HepG2 (cell line): ENCODE data around the gene PHB1. TPM values are rescaled to one million over a fixed set of nuclear protein-coding genes. Genes with fewer than 3 reads are reported as not detected.
A peak's percentile ranks its signal among the peaks of the same experiment; 100 is the strongest.

Experiments
- ATAC-seq: fragments of 200-7000 bp; cut with Tn5 transposase; 3 replicates; pipeline ENCODE4 v1.9.1; 2020; ENCODE audit warnings: mild to moderate bottlenecking, moderate library complexity
- BruUV-seq: library from RNA; stranded (reverse); fragments of 400-500 nt; replicated peaks from 2 replicates; lab custom pipeline; 2021; lab: Mats Ljungman, UMichigan
- CTCF ChIA-PET: fragments of 300-600 bp; formaldehyde crosslinking; extraction: SDS; loops from one replicate; lab custom pipeline; 2021; ENCODE audit warnings: low total read pairs, inconsistent platforms, low intra/inter-chr PET ratio; lab: Yijun Ruan, JAX
- POLR2A ChIA-PET: fragments of 350-600 bp; sonication (Branson Sonifier 250); formaldehyde crosslinking; loops from one replicate; lab custom pipeline; 2020; ENCODE audit warnings: antibody characterized with exemption, inconsistent platforms; lab: Yijun Ruan, JAX
- DNase-seq: peaks from one replicate; pipeline ENCODE4 v3.0.0-alpha.2; 2015; ENCODE audit warnings: low spot score
- FAIRE-seq: peaks from 3 replicates; lab custom pipeline; 2011; peaks lifted over from hg19 to GRCh38; lab: Jason Lieb, UNC
- H2AFZ ChIP-seq: one replicate; pipeline ENCODE4 v1.6.1; 2011; ENCODE audit warnings: low read length, inconsistent platforms
- H3K27ac ChIP-seq: fragments of 300-600 bp; 3 replicates; pipeline ENCODE4 v1.8.0; 2011; ENCODE audit warnings: mixed run types, mild to moderate bottlenecking, mixed read lengths, low read length, inconsistent platforms; ENCODE audit not compliant: insufficient read depth; ENCODE audit errors: extremely low read length
- H3K27me3 ChIP-seq, 2 experiments: fragments of 200-600 bp in 1 of 2; 2 replicates in 1 of 2; 3 replicates in 1 of 2; pipeline versions ENCODE4 v1.6.0 to v1.8.0; 2011; ENCODE audit warnings: low read length in 2 of 2, mild to moderate bottlenecking in 2 of 2, moderate library complexity in 2 of 2, inconsistent platforms in 1 of 2; ENCODE audit not compliant: insufficient read depth in 2 of 2, control insufficient read depth in 1 of 2
- H3K36me3 ChIP-seq, 2 experiments: fragments of 200-600 bp in 1 of 2; replicated peaks in 1 of 2; 2 replicates in 1 of 2; 3 replicates in 1 of 2; pipeline versions ENCODE4 v1.5.1 to v1.8.0; 2011; ENCODE audit warnings: low read length in 2 of 2, inconsistent platforms in 1 of 2; ENCODE audit not compliant: insufficient read depth in 2 of 2, control insufficient read depth in 1 of 2
- H3K4me1 ChIP-seq: 2 replicates; pipeline ENCODE4 v1.5.1; 2012; ENCODE audit warnings: low read length, inconsistent platforms; ENCODE audit not compliant: insufficient read depth
- H3K4me2 ChIP-seq: 2 replicates; pipeline ENCODE4 v1.6.0; 2011; ENCODE audit warnings: low read depth, low read length, inconsistent platforms
- H3K4me3 ChIP-seq, 3 experiments: fragments of 200-600 bp in 1 of 3; sonication (generic), shearing (Covaris generic) in 1 of 3; replicated peaks in 1 of 3; 2 replicates each; pipeline ENCODE4 v1.5.1; 2011 to 2016; ENCODE audit warnings: low read length in 3 of 3, inconsistent platforms in 2 of 3, low read depth in 2 of 3, mild to moderate bottlenecking in 2 of 3, control low read depth in 1 of 3, mixed read lengths in 1 of 3; ENCODE audit not compliant: insufficient read depth in 1 of 3
- H3K79me2 ChIP-seq: one replicate; pipeline ENCODE4 v1.6.1; 2011; ENCODE audit warnings: low read length, inconsistent platforms; ENCODE audit not compliant: insufficient read depth
- H3K9ac ChIP-seq: 2 replicates; pipeline ENCODE4 v1.6.0; 2011; ENCODE audit warnings: mild to moderate bottlenecking, low read depth, low read length, inconsistent platforms; ENCODE audit not compliant: insufficient read depth
- H3K9me3 ChIP-seq: 2 replicates; pipeline ENCODE4 v1.5.1; 2012; ENCODE audit warnings: mild to moderate bottlenecking, low read length
- H4K20me1 ChIP-seq: 2 replicates; pipeline ENCODE4 v1.6.0; 2011; ENCODE audit warnings: inconsistent platforms, mild to moderate bottlenecking, low read length, moderate library complexity; ENCODE audit not compliant: insufficient read depth
- HNF4A ChIP-seq: sonication (generic); formaldehyde crosslinking; IDR thresholded peaks from 2 replicates; pipeline ENCODE4 v1.4.0; 2020; ENCODE audit warnings: missing genetic modification reagents
- HOXA3 ChIP-seq: sonication (generic); formaldehyde crosslinking; IDR thresholded peaks from 2 replicates; pipeline ENCODE4 v1.5.0; 2020; ENCODE audit warnings: missing genetic modification reagents
- JARID2 ChIP-seq: sonication (generic); formaldehyde crosslinking; IDR thresholded peaks from 2 replicates; pipeline ENCODE4 v1.8.1; 2023; ENCODE audit warnings: missing genetic modification reagents, inconsistent platforms; ENCODE audit not compliant: insufficient replicate concordance
- KMT2B ChIP-seq: IDR thresholded peaks from 2 replicates; pipeline ENCODE4 v1.6.1; 2016; ENCODE audit warnings: missing genetic modification reagents, missing compliant biosample characterization
- NR3C1 ChIP-seq: sonication (generic); formaldehyde crosslinking; IDR thresholded peaks from 2 replicates; pipeline ENCODE4 v1.4.0; 2020; ENCODE audit warnings: missing genetic modification reagents
- PTBP1 ChIP-seq: fragments of 200-400 bp; formaldehyde crosslinking; IDR thresholded peaks from 2 replicates; pipeline ENCODE4 v1.6.1; 2018; ENCODE audit warnings: low read length, low read depth; ENCODE audit not compliant: poor library complexity, severe bottlenecking
- RNF2 ChIP-seq: fragments of 450-650 bp; conservative IDR thresholded peaks from 2 replicates; pipeline ENCODE4 v1.6.1; 2016; ENCODE audit warnings: low read depth
- ZBTB38 ChIP-seq: sonication (generic); formaldehyde crosslinking; IDR thresholded peaks from 2 replicates; pipeline ENCODE4 v1.5.1; 2020; ENCODE audit warnings: mild to moderate bottlenecking, missing genetic modification reagents
- ZNF143 ChIP-seq: sonication (generic); formaldehyde crosslinking; IDR thresholded peaks from 2 replicates; pipeline ENCODE4 v1.4.0; 2020; ENCODE audit warnings: missing genetic modification reagents
- ZNF644 ChIP-seq: IDR thresholded peaks from 2 replicates; pipeline ENCODE4 v1.6.1; 2016; ENCODE audit warnings: low read depth
- WGBS: methylation state at CpG from one replicate; pipeline ENCODE4 v1.1.6; 2017; ENCODE audit warnings: low lambda C conversion rate; 5-methylcytosine and 5-hydroxymethylcytosine counted together
- in situ Hi-C: cut with HindIII; loops from 2 replicates; pipeline ENCODE4 v1.10.0; 2017; ENCODE audit warnings: low pct_unique_long_range_greater_than_20kb; ENCODE audit not compliant: extremely low pct_ligation_motif_present
- intact Hi-C: fragments of 100-400 bp; cut with micrococcal nuclease; formaldehyde crosslinking; loops from one replicate; pipeline ENCODE4 v1.10.0; 2022; ENCODE audit not compliant: unreplicated experiment
- polyA plus RNA-seq, 8 experiments: library from polyadenylated mRNA; depleted of rRNA in 3 of 8; stranded (reverse) in 7 of 8; unstranded in 1 of 8; fragments of >200 nt; fragmentation: Illumina TruSeq in 4 of 8; extraction: Trizol in 4 of 8; gene quantifications; 2 replicates each; pipeline versions ENCODE4 v1.2.1 to v1.2.3, GENCODE V29; 2011 to 2016; ENCODE audit warnings: low read depth in 4 of 8, missing spikeins in 1 of 8, mixed read lengths in 1 of 8; ENCODE audit not compliant: insufficient read depth in 1 of 8
- total RNA-seq, 5 experiments: library from RNA; depleted of rRNA; stranded (reverse); fragments of >200 nt; fragmentation: Illumina TruSeq; extraction: Trizol; gene quantifications; 2 replicates each; pipeline ENCODE4 v1.2.3, GENCODE V29; 2016; ENCODE audit warnings: low read depth in 1 of 5
- TF ChIP-seq, protein P1 (sequence below): IDR thresholded peaks from 2 replicates; pipeline ENCODE4 v1.6.1; 2012; ENCODE audit warnings: low read depth, low read length, improper control_type of control experiment

PHB1 gene
- total and polyA plus RNA-seq, 2 of the 13 experiments (the other 11 are each of a cell fraction or from before 2014, with no cell fraction given): 515 to 688 TPM

DNA sequence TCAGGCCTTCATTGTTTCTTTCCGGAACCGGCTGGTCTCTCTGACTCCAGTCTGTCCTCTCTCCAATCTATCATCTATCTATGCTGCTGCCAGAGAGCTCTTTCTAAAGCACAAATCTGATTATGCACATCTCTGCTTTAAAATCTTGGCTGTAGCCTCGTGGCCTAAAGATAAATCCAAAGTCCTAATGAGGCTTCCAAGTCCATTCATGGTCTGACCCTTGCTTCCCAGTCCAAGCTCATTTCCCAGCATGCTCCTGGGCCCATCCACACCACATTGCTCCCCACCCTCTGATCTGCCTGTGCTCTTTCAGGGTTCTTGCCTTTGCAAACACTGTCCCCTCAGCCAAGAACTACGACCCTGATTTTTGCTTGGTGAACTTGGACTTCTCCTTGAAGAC lies 21.5 kb upstream of the PHB1 start:
- no peaks in the 10 kb centered on the region for H3K9me3 ChIP-seq
- in situ Hi-C loops (loop anchor here (5.0 to 10.0 kb wide), 3 partner anchors 61 to 269 kb away; partner anchors contain the start of genes NGFR and SLC35B1), intact Hi-C loops (no loop called here)
- H3K36me3 ChIP-seq: no peaks in the 10 kb centered on the region
- no peak overlapping the region for H3K27ac ChIP-seq
- CTCF ChIA-PET: interaction anchor here (2.0 to 2.3 kb wide), 2 partner anchors 60 to 112 kb away, joined by 5 to 9 read pairs; no protein-coding TSS in a partner anchor
- no peaks in the 10 kb centered on the region for H4K20me1 ChIP-seq
- no peak overlapping the region for H2AFZ ChIP-seq
- H3K27me3 ChIP-seq: peaks cover 4 to 65% of the 10 kb centered on the region in 2 experiments
- no peak for FAIRE-seq
- ATAC-seq: no peak
- no peak overlapping the region for H3K9ac ChIP-seq
- no peaks in the 10 kb centered on the region for H3K79me2 ChIP-seq
- H3K4me3 ChIP-seq: no peak overlapping the region
- no peak for DNase-seq
- 29% methylated on average over 4 of the region's 4 CpGs for WGBS
- peaks cover 49% of the 10 kb centered on the region for H3K4me1 ChIP-seq
- TF ChIP-seq NR3C1 (CRISPR knock-in tag) (no peak), ZNF143 (CRISPR knock-in tag) (peak; percentile 67), ZNF644 (peak; percentile 23; the same call in 1 of the 2 replicates), HNF4A (CRISPR knock-in tag) (peak; percentile 39)
- POLR2A ChIA-PET: no interaction called here
- no peak overlapping the region for H3K4me2 ChIP-seq
- BruUV-seq: no TSS peak

DNA sequence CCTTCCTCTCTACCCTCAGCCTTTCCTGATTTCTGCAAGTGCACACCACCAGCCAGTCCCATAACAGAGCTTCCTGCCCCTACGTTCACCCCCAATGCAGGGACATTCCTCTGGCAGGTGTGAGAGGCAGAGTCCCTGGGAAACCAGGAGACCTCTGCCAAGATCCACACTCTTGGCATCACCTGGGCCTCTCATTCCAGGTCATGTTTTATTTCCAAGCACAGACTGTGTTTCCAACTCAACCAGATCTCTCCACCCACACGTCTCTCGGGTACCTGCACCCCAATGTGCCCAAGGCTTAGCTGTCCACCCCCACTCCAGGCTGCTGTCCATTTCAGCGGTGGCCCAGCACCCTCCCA lies 21.0 kb upstream of the PHB1 start:
- no peak overlapping the region for H3K27ac ChIP-seq
- no peaks in the 10 kb centered on the region for H3K36me3 ChIP-seq
- no peak overlapping the region for H3K4me2 ChIP-seq
- WGBS: 14% methylated on average over 4 of the region's 4 CpGs
- no peak for DNase-seq
- H3K79me2 ChIP-seq: no peaks in the 10 kb centered on the region
- TF ChIP-seq HOXA3 (CRISPR knock-in tag): 0 out of 2 replicates have a peak, but pooled peaks have one; percentile 7
- no peak for TF ChIP-seq PTBP1
- TF ChIP-seq KMT2B (CRISPR knock-in tag): no peak
- TF ChIP-seq ZBTB38 (CRISPR knock-in tag): 0 out of 2 replicates have a peak, but pooled peaks have one; percentile 2
- TF ChIP-seq JARID2: no peak
- TF ChIP-seq, protein P1, sequence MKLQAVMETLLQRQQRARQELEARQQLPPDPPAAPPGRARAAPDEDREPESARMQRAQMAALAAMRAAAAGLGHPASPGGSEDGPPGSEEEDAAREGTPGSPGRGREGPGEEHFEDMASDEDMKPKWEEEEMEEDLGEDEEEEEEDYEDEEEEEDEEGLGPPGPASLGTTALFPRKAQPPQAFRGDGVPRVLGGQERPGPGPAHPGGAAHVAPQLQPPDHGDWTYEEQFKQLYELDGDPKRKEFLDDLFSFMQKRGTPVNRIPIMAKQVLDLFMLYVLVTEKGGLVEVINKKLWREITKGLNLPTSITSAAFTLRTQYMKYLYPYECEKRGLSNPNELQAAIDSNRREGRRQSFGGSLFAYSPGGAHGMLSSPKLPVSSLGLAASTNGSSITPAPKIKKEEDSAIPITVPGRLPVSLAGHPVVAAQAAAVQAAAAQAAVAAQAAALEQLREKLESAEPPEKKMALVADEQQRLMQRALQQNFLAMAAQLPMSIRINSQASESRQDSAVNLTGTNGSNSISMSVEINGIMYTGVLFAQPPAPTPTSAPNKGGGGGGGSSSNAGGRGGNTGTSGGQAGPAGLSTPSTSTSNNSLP: no peak
- no peak for TF ChIP-seq RNF2
- TF ChIP-seq, all 625 proteins: peak for 2
- Histone ChIP-seq H3K4me3 (no peak overlapping the region), H2AFZ (peak overlapping the region; percentile 34), H3K9me3 (no peaks in the 10 kb centered on the region), H3K27me3 (peaks cover 4 to 63% of the 10 kb centered on the region in 2 experiments), H3K4me1 (peaks cover 49% of the 10 kb centered on the region), H3K9ac (no peak overlapping the region), H4K20me1 (no peaks in the 10 kb centered on the region)
- POLR2A ChIA-PET: interaction anchor here (0.9 kb wide), 2 partner anchors 21 to 121 kb away, joined by 3 read pairs; partner anchors contain the start of gene PHB1
- ATAC-seq (no peak), FAIRE-seq (no peak)
- in situ Hi-C loops: loop anchor here (5.0 to 10.0 kb wide), 3 partner anchors 62 to 269 kb away; partner anchors contain the start of genes NGFR and SLC35B1
- CTCF ChIA-PET: interaction anchor here (1.2 to 2.5 kb wide), 6 partner anchors 28 to 132 kb away, joined by 4 to 27 read pairs (median 5); no protein-coding TSS in a partner anchor
- no TSS peak for BruUV-seq
- intact Hi-C loops: loop anchor here (1.0 kb wide), 3 partner anchors 61 to 121 kb away; no protein-coding TSS in a partner anchor
